ENCODE data around the gene PPP2R2C. TPM values are rescaled to one million over a fixed set of nuclear protein-coding genes. Genes with fewer than 3 reads are reported as not detected.
A peak's percentile ranks its signal among the peaks of the same experiment; 100 is the strongest.

Gene PPP2R2C
- total RNA-seq, 1 donor from 2014 or later, result 0.13 TPM

DNA sequence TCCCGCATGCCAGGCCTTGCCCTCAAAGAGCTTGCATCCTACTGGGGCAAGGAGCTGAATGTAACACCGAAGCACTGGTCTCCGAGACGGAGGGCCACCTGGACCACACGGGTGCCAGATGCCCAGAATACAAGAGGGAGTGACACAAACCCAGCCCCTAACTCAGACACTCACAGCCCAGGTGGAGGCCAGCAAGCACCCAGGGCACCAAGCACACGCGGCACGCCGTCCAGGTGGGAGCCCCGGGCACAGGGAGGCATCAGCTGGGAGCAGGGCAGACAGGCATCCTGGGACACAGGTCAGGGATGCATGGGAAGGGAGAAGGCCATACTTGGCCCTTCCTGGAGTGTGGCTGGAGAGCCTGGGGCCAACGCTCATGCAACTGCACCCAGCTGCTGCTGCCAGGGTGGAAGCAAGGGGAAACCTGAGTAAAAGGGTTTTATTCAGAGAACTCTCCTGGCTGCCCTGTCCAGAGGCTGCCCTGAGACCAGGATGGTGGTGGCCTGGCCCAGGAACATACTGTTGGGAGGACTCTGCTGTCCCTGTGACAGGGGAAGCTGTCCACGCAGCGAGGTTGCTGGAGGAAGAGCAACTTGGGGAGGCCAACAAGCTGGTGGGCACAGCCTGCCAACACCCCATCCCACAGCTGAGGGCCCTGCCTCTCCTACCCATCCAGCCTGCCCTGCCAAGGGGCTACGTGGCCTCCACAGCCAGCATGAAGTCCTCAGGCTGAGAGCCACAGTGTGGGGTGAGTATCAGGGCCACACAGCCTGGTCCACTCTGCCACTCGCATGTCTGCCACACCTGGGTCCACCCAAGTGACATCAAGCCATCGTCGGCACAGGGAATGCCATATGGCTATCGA is 22.2 kb upstream of the PPP2R2C start:
- ATAC-seq (no peak), DNase-seq (ENCODE audit: low spot score) (peak; percentile 34)

DNA sequence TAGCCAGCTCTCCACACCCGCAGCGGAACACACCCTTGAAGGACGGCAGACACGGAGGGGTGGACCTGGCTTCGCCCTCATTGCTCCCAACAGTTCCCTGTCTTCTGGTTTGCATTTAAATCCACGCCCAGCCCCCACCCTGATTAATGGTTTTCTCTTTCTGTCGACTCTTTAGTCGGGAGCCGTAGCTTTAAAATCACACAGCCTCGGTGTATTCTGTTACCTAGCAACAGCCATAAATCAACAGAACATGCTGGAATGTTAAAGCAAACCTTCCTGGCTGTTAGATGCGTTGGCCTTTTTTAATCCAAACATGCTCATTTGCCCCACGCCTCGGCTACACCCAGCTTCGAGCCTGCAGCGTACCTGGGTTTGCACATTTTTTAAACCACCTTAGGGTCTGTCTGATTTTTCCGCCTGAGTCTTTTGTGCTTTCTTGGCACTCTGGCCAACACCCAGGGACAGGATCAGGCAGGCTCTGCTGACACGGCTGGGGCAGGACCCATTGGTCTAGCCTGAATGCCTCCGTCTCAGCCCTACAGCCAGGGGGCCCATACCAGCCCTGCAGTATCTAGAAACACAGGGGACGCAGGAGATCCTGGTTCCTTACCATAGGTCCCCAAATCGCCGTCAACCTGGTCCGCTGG is 21.4 kb upstream of the PPP2R2C start:
- ATAC-seq, result no peak
- DNase-seq (ENCODE audit: low spot score), result no peak

GRCh38 chr4:6492861-6493657 is 20.6 kb upstream of the PPP2R2C start:
- ATAC-seq (no peak), DNase-seq (ENCODE audit: low spot score) (peak; percentile 16)

DNA sequence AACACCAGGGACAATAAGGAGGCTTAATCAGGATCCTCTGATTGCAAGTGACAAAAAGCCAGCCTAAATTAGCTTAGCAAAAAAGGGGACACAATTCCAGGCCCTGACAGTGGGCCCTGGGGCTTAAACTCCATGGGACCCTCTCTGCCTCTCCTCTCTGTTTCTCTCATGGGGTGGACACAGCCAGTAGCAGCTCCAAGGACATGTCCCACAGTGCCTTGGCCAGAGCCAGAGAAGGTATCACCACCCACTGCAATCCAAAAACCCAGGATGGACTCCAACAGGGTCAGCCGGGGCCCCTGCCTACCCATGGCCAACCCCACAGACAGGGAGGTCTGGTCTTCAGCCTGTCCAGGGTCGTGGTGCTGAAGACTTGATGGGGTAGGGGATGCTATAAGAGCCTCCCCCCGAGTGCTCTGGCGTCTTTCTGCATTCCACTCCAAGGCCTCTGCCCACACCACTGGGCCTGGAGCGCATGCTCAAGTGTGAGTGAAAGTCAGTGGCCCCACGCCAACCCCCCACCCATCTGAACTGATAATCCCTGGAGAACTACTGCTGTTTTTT is 19.7 kb upstream of the PPP2R2C start:
- ATAC-seq, result no peak
- DNase-seq (ENCODE audit: low spot score), result peak; percentile 15

GRCh38 chr4:6491235-6491634 is 18.8 kb upstream of the PPP2R2C start:
- ATAC-seq, result no peak
- peak; percentile 22 for DNase-seq (ENCODE audit: low spot score)

GRCh38 chr4:6489927-6490326 is 17.5 kb upstream of the PPP2R2C start:
- ATAC-seq (no peak), DNase-seq (ENCODE audit: low spot score) (peak; percentile 8)

DNA sequence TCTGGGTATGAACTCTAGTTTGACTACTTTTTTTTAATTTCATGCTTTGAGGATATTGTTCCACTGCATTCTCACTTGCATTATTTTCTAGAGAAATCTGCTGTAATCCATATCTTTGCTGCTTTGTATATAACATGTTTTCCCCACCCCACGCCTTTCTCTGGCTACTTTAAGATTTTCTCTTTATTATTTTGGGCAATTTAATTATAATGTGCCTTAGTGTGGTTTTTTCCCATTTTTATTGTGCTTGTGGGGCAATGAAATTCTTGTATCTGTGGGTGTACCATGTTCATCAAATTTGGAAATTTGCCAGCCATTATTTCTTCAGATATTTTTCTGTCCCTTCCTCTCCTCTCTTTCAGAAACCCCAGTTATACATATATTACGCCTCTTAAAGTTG is 15.1 kb upstream of the PPP2R2C start:
- DNase-seq (ENCODE audit: low spot score), result no peak
- no peak for ATAC-seq

DNA sequence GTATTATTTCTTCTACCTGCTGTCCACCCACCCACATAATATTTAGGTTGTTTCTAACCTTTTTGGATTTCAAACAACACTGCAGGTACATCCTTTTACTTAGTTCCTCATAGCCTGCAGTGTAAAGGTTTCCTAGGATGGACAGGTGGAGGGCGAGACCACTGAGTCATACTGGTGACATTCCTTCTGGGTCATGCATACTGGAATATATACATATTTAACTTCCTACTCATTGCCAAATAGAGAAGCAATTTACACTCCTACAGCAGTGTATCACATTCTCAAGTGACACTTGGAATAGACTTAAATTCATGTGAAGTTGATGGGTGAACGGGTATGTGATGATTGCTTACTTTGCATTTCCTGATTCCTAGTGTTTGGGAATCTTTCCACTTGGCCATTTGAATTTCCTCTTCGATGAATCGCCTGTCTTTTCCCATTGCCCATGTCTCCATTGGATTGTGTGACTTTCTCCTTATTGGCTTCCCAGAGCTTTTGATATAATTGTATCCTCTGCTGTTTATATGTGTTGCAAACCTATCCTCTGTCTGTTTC is 8.2 kb upstream of the PPP2R2C start:
- no peak for ATAC-seq
- no peak for DNase-seq (ENCODE audit: low spot score)

DNA sequence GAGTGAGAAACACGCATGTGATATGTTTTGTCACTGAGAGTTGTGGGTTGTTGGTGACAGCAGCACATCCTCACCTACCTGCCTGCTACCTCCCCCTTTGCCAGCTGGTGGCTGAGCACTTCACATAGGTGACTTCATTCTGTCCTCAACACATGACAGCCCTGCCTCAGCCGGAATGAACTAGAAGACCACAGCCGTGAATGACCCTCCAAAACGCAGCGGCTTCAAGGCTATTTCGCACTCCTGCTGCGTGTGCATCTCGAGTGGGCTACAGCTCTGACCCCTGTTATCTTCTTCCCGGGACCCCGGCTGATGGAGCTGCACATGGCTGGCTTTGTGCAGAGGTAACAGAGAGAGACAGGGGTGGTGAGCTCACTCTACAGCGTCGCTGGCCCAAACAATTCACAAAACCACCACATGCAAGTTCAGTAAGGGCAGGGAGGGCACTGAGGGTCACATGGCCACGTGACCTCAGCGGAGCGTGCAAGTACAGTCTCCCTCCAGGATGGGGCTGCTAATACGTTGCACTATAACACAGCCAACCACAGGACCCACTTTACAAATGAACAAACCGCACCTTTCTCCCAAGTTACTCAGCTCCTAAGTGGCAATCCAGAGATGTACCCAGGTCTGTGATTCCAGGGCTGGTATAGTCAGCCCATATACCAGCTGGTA is 6.3 kb upstream of the PPP2R2C start:
- peak; percentile 16 for DNase-seq (ENCODE audit: low spot score)
- no peak for ATAC-seq

DNA sequence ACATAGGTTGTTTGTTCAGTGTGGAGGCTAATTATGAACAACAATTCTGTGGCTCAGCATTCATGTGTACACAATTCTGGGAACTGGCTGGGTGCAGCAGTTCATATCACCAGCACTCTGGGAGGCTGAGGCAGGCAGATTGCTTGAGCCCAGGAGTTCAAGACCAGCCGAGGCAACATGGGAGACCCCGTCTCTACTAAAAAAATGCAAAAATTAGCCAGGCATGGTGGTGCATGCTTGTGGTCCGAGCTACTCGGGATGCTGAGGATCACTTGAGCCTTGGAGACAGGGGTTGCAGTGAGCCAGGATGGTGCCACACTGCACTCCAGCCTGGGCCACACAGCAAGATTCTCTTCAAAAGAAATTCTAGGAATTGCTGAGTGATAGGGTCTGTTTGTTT is 4.5 kb upstream of the PPP2R2C start:
- ATAC-seq, result no peak
- DNase-seq (ENCODE audit: low spot score), result peak; percentile 5

DNA sequence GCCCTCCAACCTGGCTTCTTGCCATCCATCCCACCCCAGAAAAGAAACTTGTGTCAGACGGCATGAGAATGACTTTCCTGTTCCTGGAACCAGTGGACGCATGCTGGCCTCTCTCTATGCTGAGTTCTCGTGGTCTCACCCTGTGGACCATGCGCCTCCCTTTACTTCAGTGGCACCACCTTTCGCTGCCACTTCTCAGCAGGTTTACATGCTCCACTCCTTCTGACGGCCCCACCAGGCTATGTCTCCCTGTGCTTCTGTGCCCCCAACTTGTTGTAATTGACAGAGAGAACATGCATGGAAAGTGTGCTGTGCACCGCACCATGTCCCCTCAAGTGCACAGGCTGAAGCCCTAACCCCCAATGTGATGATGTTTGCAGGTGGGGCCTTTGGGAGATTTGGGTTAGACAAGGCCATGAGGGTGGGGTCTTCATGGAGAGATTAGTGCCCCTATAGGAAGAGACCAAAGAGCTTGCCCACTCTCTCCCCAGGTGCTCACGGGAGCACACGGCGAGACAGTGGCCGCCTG is 3.1 kb upstream of the PPP2R2C start:
- DNase-seq (ENCODE audit: low spot score), result peak; percentile 24
- no peak for ATAC-seq

DNA sequence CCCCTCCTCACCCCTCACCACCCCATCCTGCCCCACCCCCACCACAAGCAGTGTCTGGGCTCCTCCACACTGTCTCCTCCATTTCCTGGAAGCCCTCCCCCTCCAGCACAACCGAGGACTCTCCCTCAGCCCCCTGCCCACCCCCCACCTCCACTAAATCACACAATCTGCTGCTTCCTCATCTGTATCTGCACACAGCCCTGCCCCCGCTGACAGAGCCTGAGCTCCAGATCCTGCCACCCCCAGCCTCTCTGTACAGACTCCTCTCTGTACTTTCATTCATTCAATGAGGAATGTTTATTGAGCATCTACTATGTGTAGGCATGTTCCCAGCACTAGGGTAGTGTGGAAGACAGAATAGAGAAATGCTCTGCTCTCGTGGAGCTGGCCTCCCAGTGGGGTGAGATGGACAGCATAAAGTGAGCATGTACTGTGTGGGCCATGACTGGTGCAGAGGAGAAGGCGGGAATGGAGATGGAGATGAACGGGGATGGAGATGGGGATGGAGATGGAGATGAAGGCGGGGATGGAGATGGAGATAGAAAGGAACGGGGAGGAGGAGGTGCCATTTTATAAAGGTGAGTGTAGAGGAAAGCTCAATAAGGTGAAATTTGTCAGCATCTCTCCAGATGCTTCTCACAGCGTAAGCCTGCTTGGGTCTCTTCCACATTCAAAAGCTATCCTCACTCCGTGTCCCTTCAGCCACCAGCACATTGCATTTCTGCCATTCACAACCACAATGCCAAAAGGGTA is 2.5 kb upstream of the PPP2R2C start:
- DNase-seq (ENCODE audit: low spot score) (peak; percentile 21), ATAC-seq (no peak)

DNA sequence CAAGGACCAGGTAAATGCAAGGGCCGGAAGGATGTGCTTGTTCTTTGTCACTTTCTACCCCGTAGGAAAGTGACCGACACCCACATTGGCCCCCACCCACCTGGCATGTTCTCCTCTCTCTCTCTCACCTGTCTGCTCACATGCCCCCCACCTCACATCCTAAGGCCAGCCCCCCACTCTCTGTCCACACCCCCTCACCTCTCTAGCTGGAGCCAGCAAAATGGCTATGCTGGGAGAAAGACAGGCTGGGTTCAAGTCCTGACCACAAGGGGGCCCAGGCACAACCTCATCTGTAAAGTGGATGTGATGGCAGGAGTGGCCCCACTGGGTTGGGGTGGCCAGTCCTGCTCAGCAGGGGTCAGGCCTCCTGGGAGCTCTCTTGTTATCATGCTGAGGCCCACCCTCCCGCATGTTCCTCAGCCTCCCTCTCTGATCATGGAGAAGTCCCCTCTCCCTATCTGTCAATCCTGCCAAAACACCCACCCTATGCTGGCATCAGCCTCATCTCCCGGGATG is 1.7 kb upstream of the PPP2R2C start:
- ATAC-seq (peak; percentile 38), DNase-seq (ENCODE audit: low spot score) (peak; percentile 26)

DNA sequence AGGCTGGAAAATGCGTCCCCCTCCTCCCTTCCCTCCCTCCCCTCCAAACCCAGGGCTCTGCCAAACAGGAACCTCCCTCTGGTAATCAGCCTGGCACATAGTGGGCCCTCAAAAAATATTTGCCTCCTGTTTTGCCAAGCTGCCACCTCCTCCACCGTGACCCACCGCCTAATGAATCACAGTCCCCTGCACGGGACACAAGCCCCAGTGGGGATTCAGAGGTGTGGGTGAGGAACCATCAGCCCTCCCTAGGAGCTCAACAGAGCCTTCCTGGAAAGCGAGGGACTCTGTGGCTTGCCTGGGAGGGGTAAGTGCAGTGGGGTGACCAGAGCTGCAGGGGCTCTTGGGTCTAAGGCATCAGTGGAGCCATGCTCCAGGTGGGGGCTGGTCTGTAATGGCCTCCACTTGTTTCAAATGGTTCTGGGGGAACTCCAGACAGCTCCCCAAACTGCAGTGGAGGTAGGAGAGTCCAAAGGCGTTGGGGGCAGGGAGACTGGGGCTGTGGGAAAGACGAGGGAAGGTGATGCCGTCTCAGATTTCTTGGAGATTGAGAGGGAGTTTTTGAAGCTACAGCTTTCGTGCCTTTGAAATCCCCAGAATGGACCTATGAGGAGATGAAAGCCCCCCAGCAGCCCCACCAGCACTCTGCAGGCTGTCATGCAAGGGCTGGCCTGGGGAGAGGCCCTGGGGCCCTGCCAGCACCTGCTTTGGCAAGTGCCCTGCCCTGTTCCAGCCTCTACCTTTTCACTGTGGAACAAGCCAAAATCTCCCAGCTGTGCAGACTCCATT is 1.0 kb upstream of the PPP2R2C start:
- ATAC-seq (peak; percentile 11), DNase-seq (ENCODE audit: low spot score) (peak; percentile 28)

- ATAC-seq (no peak), DNase-seq (ENCODE audit: low spot score) (peak; percentile 33)
Observed at GRCh38 chr4:6472008-6472386, 417 bp downstream of the PPP2R2C start.

DNA sequence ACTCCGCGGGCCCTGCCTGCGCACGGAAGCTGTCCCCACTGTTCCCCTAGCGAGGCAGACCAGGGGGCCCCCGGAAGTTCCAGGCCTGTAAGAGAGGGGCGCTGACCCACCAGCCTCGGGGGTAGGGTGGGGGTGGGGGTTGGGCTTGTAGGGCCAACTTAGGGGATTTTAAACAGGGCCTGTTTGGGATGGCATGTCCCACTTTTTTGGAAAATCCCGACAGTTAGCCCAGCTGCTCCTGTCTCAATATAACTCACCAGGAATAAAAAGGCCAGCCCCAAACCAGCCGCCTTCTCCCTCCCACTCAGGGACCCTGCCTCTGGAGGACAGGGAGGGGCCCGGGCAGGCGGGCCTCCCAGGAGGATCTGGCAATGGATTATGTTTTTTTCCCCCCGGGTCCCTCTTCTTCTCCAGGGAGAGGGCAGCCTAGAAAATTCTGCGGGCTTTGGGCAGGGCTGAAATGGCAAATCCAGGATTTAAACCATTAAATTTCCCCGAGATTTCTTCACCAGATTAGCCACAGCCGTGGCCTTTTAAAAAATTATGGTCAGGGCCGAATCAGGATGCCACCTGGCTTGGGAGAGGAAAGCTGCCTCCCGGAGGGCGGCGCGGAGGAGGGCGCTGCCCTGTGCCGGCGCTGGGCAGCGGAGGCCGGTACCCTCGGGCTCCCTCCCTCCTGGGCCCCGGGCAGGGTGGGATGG is 957 bp downstream of the PPP2R2C start:
- DNase-seq (ENCODE audit: low spot score) (no peak), ATAC-seq (no peak)

DNA sequence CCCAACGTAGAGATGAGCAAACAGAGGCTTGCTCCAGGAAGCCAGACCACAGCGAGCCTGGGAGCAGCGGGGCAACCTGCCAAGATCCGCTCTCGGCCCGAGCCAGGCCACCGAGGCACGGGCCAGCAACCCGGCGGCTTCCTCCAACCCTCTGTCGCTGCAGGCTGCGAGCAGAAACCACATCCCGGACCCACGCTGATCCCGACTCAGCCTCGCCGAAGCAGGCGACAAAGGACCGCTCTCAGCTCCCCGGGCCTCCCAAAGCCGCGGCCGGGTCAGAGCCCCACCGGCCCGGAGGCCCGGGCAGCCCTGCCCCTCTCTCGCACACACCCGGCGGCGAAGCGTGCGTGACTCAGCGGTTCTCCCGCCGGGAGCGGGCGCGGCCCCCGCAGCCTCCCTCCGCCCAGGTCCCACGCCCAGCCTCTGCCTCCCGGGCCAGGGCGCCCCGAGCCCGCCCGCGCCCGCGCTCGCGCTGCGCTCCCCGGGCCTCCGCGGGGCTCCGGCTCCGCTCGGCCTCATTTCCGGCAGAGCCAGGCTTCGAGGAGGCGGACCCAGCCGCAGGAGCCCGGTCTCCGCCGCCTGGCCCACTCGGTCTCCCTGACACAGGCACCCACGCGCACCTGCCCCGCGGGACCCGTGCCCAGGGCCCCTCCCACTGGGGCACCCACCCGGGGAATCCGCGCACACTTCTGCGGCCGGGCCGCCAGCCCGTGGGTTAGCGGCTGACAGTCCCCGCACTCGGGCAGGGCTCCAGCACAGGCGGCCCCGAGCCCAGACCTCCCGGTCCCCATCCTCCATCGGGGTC is 1.7 kb downstream of the PPP2R2C start:
- DNase-seq (ENCODE audit: low spot score) (peak; percentile 53), ATAC-seq (peak; percentile 39)
